ENCODE results near the gene COMMD3.

The COMMD3 gene

DNA sequence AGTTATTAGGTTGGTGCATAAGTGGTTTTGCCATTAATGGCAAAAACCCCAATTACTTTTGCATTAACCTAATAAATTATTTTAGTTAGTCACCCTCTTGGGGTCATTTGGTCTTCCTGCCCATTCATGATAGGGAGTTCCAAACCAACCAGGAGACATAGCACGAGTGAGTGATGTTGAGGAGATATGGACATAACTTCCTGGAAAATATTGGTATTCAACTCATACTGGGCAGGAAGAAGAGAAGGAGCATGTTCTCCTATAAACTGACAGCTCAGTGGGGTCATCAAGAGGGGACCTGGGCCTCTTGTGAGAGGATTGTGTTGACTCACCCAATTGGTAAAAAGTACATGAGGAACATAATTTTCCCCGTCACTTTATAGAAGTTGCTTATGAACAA is 52.8 kb downstream of the COMMD3 start:
- TF ChIP-seq, protein P1, sequence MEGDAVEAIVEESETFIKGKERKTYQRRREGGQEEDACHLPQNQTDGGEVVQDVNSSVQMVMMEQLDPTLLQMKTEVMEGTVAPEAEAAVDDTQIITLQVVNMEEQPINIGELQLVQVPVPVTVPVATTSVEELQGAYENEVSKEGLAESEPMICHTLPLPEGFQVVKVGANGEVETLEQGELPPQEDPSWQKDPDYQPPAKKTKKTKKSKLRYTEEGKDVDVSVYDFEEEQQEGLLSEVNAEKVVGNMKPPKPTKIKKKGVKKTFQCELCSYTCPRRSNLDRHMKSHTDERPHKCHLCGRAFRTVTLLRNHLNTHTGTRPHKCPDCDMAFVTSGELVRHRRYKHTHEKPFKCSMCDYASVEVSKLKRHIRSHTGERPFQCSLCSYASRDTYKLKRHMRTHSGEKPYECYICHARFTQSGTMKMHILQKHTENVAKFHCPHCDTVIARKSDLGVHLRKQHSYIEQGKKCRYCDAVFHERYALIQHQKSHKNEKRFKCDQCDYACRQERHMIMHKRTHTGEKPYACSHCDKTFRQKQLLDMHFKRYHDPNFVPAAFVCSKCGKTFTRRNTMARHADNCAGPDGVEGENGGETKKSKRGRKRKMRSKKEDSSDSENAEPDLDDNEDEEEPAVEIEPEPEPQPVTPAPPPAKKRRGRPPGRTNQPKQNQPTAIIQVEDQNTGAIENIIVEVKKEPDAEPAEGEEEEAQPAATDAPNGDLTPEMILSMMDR (IDR thresholded peaks at IDR 0.05; ENCODE audit: low read depth, low read length), result no peak
- DNase-seq (ENCODE audit: extremely low read depth, low read depth), result no peak

DNA sequence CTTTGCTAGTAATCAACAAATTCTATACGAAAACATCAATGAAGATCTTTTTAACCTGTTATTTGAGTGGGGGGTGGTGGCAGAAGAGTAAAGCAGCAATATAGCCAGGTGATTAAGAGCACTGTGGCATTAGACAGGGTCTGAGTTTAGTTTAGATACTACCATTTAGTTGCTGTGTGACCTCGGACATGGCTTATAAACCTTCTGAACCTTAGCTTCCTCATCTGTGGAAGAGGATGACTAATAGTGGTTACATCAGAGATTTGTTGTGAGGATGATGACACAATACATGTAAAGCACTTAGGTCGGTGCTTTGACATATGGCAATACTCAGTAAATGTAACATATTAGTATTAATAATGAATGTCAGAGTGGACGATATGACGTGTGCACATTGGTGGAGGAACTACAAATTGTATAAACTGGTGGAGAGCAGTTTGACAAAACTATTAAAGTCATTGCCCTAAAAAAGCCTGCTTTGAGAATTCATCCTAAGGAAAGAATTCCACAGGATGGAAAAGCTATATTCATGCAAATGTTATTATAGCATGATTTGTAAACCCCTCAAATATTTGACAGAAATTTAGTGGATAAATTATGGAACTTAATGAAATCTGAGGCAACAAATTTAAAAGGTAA is 53.4 kb downstream of the COMMD3 start:
- no peak for DNase-seq (ENCODE audit: extremely low read depth, low read depth)
- TF ChIP-seq, protein P1 (IDR thresholded peaks at IDR 0.05; ENCODE audit: low read depth, low read length), result no peak

Data from AG09319 (cell line).